Astrocyte (in vitro differentiated cells and primary cell): ENCODE data around the gene ZFR. TPM values are rescaled to one million over a fixed set of nuclear protein-coding genes. Genes with fewer than 3 reads are reported as not detected.

Experiments used
- DNase-seq: peaks from one replicate; pipeline ENCODE4 v3.0.0-alpha.2; 2010; ENCODE audit warnings: low read depth
- FAIRE-seq: peaks from 2 replicates; lab custom pipeline; 2011; peaks lifted over from hg19 to GRCh38; lab: Jason Lieb, UNC
- H2AFZ ChIP-seq: 2 replicates; pipeline ENCODE4 v1.6.0; 2012; ENCODE audit warnings: low read depth, low read length, inconsistent platforms
- H3K27ac ChIP-seq: 2 replicates; pipeline ENCODE4 v1.5.1; 2011; ENCODE audit warnings: low read depth, low read length, inconsistent platforms
- H3K27me3 ChIP-seq: 2 replicates; pipeline ENCODE4 v1.6.0; 2011; ENCODE audit warnings: low read length, inconsistent platforms; ENCODE audit not compliant: insufficient read depth
- H3K36me3 ChIP-seq: 2 replicates; pipeline ENCODE4 v1.5.1; 2011; ENCODE audit warnings: low read length, inconsistent platforms; ENCODE audit not compliant: insufficient read depth
- H3K4me1 ChIP-seq: 2 replicates; pipeline ENCODE4 v1.5.1; 2011; ENCODE audit warnings: low read length, inconsistent platforms; ENCODE audit not compliant: insufficient read depth
- H3K4me2 ChIP-seq: 2 replicates; pipeline ENCODE4 v1.6.0; 2012; ENCODE audit warnings: low read length, inconsistent platforms
- H3K4me3 ChIP-seq: 2 replicates; pipeline ENCODE4 v1.5.1; 2011; ENCODE audit warnings: low read depth, mild to moderate bottlenecking, low read length, inconsistent platforms; ENCODE audit not compliant: insufficient read depth
- H3K79me2 ChIP-seq: 2 replicates; pipeline ENCODE4 v1.6.0; 2012; ENCODE audit warnings: mild to moderate bottlenecking, low read length, inconsistent platforms; ENCODE audit not compliant: insufficient read depth
- H3K9ac ChIP-seq: 2 replicates; pipeline ENCODE4 v1.6.0; 2012; ENCODE audit warnings: mild to moderate bottlenecking, low read length, inconsistent platforms
- H3K9me3 ChIP-seq: 2 replicates; pipeline ENCODE4 v1.5.1; 2012; ENCODE audit warnings: low read depth, mild to moderate bottlenecking, low read length, inconsistent platforms; ENCODE audit not compliant: insufficient read depth
- H4K20me1 ChIP-seq: 2 replicates; pipeline ENCODE4 v1.6.0; 2012; ENCODE audit warnings: low read length, inconsistent platforms; ENCODE audit not compliant: insufficient read depth
- H3K27ac Mint-ChIP-seq: one replicate; pipeline ENCODE4 v1.8.0; 2021; ENCODE audit warnings: mild to moderate bottlenecking, mixed read lengths; ENCODE audit not compliant: unreplicated experiment
- H3K27me3 Mint-ChIP-seq: one replicate; pipeline ENCODE4 v1.8.0; 2021; ENCODE audit warnings: low read depth, mixed read lengths; ENCODE audit not compliant: unreplicated experiment
- H3K36me3 Mint-ChIP-seq: one replicate; pipeline ENCODE4 v1.8.0; 2021; ENCODE audit warnings: low read depth, mixed read lengths; ENCODE audit not compliant: unreplicated experiment
- H3K4me1 Mint-ChIP-seq: one replicate; pipeline ENCODE4 v1.8.0; 2021; ENCODE audit warnings: low read depth, mixed read lengths; ENCODE audit not compliant: unreplicated experiment
- H3K4me3 Mint-ChIP-seq: one replicate; pipeline ENCODE4 v1.8.0; 2021; ENCODE audit warnings: mild to moderate bottlenecking, moderate library complexity, mixed read lengths; ENCODE audit not compliant: unreplicated experiment
- H3K9me3 Mint-ChIP-seq: one replicate; pipeline ENCODE4 v1.8.0; 2021; ENCODE audit warnings: mild to moderate bottlenecking, mixed read lengths; ENCODE audit not compliant: unreplicated experiment
- EZH2 ChIP-seq: IDR thresholded peaks from 2 replicates; pipeline ENCODE4 v1.6.1; 2012; ENCODE audit warnings: mild to moderate bottlenecking, low read length, inconsistent platforms; ENCODE audit not compliant: insufficient read depth
- total RNA-seq: library from RNA; stranded (reverse); gene quantifications from 2 replicates; pipeline ENCODE4 v1.2.1, GENCODE V29; 2021
- TF ChIP-seq, protein P1 (sequence below): IDR thresholded peaks from 2 replicates; pipeline ENCODE4 v1.5.1; 2011; ENCODE audit warnings: low read depth, mild to moderate bottlenecking, inconsistent platforms, low read length, moderate library complexity; ENCODE audit not compliant: insufficient read depth

Gene ZFR
- total RNA-seq, 1 donor from 2014 or later = 68.4 TPM

DNA sequence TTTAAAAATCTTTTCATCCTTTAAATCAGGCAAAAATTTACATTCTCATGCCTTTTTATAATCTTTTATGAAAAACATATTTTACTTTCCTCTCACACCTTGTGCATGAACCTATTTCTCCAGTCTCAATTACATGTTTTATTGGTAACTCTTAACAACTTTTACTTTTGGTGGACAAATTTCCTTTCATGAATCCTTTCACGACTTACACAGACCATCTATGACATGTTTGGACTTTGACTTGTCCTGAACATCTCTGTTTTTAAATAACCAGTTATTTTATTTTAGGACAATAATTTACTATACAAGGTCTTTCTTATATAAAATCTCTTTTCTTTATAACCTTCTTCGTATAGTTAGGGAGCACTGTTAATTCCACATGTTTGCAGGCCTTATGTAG lies 105.3 kb downstream of the ZFR start:
- no peak for FAIRE-seq
- H3K9me3 ChIP-seq = peaks cover 9% of the 10 kb centered on the region
- TF ChIP-seq, protein P1, sequence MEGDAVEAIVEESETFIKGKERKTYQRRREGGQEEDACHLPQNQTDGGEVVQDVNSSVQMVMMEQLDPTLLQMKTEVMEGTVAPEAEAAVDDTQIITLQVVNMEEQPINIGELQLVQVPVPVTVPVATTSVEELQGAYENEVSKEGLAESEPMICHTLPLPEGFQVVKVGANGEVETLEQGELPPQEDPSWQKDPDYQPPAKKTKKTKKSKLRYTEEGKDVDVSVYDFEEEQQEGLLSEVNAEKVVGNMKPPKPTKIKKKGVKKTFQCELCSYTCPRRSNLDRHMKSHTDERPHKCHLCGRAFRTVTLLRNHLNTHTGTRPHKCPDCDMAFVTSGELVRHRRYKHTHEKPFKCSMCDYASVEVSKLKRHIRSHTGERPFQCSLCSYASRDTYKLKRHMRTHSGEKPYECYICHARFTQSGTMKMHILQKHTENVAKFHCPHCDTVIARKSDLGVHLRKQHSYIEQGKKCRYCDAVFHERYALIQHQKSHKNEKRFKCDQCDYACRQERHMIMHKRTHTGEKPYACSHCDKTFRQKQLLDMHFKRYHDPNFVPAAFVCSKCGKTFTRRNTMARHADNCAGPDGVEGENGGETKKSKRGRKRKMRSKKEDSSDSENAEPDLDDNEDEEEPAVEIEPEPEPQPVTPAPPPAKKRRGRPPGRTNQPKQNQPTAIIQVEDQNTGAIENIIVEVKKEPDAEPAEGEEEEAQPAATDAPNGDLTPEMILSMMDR = no peak
- no peak for TF ChIP-seq EZH2

DNA sequence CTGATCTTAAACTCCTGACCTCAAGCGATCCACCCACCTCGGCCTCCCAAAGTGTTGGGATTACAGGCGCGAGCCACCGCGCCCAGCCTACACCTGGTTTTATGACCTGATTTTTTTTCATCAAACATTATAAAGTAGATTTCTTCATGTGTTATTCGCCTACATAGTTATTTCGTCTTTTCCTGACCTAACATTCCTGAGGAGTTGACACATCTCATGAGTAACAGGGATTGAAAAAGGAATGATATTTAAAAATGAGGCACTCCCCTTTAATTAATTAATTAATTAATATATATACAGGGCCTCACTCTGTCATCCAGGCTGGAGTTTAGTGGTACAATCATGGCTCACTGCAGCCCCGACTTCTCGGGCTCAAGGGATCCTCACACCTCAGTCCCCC lies 111.6 kb downstream of the ZFR start:
- peaks cover 8% of the 10 kb centered on the region for H3K9me3 Mint-ChIP-seq
- no peaks in the 10 kb centered on the region for H3K27me3 Mint-ChIP-seq
- FAIRE-seq (no peak), DNase-seq (peak; percentile 27)
- H3K36me3 Mint-ChIP-seq = peaks cover under 1% of the 10 kb centered on the region
- H3K27me3 ChIP-seq = peaks cover 2% of the 10 kb centered on the region
- H3K4me2 ChIP-seq = no peak overlapping the region
- H3K79me2 ChIP-seq = no peaks in the 10 kb centered on the region
- TF ChIP-seq EZH2 = no peak
- TF ChIP-seq, protein P1 = no peak
- no peak overlapping the region for H3K27ac Mint-ChIP-seq
- H3K9ac ChIP-seq = no peak overlapping the region
- no peak overlapping the region for H3K27ac ChIP-seq
- no peak overlapping the region for H3K4me3 ChIP-seq
- peaks cover 4% of the 10 kb centered on the region for H3K4me1 Mint-ChIP-seq
- H3K4me3 Mint-ChIP-seq = no peak overlapping the region
- H2AFZ ChIP-seq = no peak overlapping the region
- H3K4me1 ChIP-seq = no peaks in the 10 kb centered on the region
- no peaks in the 10 kb centered on the region for H3K9me3 ChIP-seq
- H3K36me3 ChIP-seq = no peaks in the 10 kb centered on the region
- no peaks in the 10 kb centered on the region for H4K20me1 ChIP-seq

More for the DNA sequence above, 105.3 kb downstream of the ZFR start:
- peaks cover 12% of the 10 kb centered on the region for H3K36me3 Mint-ChIP-seq
- Histone ChIP-seq H3K27ac (no peak overlapping the region), H3K36me3 (no peaks in the 10 kb centered on the region), H3K9ac (no peak overlapping the region), H3K27me3 (no peaks in the 10 kb centered on the region), H4K20me1 (no peaks in the 10 kb centered on the region), H3K4me3 (no peak overlapping the region), H3K79me2 (no peaks in the 10 kb centered on the region), H3K4me1 (no peaks in the 10 kb centered on the region), H3K4me2 (no peak overlapping the region), H2AFZ (no peak overlapping the region)
- H3K4me1 Mint-ChIP-seq = no peaks in the 10 kb centered on the region
- no peaks in the 10 kb centered on the region for H3K27me3 Mint-ChIP-seq
- no peak overlapping the region for H3K4me3 Mint-ChIP-seq
- H3K27ac Mint-ChIP-seq = no peak overlapping the region
- peak; percentile 20 for DNase-seq
- peaks cover 30% of the 10 kb centered on the region for H3K9me3 Mint-ChIP-seq

DNA sequence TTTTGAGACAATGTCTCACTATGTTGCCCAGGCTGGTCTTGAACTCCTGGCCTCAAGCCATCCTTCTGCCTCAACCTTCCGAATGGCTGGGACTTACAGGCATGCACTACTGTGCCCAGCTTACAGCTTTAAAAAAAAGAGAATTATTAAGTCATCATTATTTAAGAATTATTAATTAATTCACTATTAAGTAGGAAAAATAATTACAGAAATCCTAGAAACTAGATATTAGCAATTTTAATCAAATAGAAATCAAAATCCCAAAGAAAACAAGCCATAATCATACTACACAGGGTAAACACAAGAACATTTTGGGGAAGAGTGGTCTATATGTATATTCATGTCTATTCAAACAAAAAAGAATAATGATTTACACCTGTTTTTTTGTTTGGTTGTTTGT lies 112.2 kb downstream of the ZFR start:
- no peaks in the 10 kb centered on the region for H3K79me2 ChIP-seq
- H2AFZ ChIP-seq = no peak overlapping the region
- H3K27me3 Mint-ChIP-seq = no peaks in the 10 kb centered on the region
- no peaks in the 10 kb centered on the region for H3K9me3 ChIP-seq
- H3K9me3 Mint-ChIP-seq = peaks cover 8% of the 10 kb centered on the region
- no peaks in the 10 kb centered on the region for H4K20me1 ChIP-seq
- TF ChIP-seq EZH2 = no peak
- TF ChIP-seq, protein P1 = no peak
- no peak overlapping the region for H3K27ac Mint-ChIP-seq
- no peak overlapping the region for H3K4me3 Mint-ChIP-seq
- no peak for DNase-seq
- FAIRE-seq = no peak
- peaks cover 2% of the 10 kb centered on the region for H3K27me3 ChIP-seq
- no peak overlapping the region for H3K27ac ChIP-seq
- no peak overlapping the region for H3K4me3 ChIP-seq
- no peak overlapping the region for H3K9ac ChIP-seq
- no peaks in the 10 kb centered on the region for H3K4me1 ChIP-seq
- no peaks in the 10 kb centered on the region for H3K36me3 Mint-ChIP-seq
- H3K4me1 Mint-ChIP-seq = peaks cover 4% of the 10 kb centered on the region
- H3K4me2 ChIP-seq = no peak overlapping the region
- H3K36me3 ChIP-seq = no peaks in the 10 kb centered on the region
